GM21529 (cell line): ENCODE data around the gene FAT4.

Experiments used
- ATAC-seq: cut with Tn5 transposase; IDR thresholded peaks from one replicate; pipeline ENCODE4 v1.9.1; 2021; ENCODE audit not compliant: unreplicated experiment

FAT4 gene

DNA sequence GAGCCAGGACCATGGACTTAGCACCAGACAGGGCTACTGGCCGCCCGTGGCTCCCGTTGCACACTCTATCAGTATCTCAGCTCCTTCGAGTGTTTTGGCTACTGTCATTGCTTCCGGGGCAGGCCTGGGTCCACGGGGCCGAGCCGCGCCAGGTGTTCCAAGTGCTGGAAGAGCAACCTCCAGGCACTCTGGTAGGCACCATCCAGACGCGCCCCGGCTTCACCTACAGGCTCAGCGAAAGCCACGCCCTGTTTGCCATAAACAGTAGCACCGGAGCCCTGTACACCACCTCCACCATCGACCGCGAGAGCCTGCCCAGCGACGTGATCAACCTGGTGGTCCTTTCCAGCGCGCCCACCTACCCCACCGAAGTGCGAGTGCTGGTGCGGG is 1.6 kb downstream of the FAT4 start:
- no peak for ATAC-seq

- no peak for ATAC-seq
These were observed 2.2 kb downstream of the FAT4 start for GRCh38 chr4:125316791-125317524.

GRCh38 chr4:125317525-125317877 is 2.7 kb downstream of the FAT4 start:
- ATAC-seq, result no peak

GRCh38 chr4:125319311-125319710 is 4.6 kb downstream of the FAT4 start:
- no peak for ATAC-seq

DNA sequence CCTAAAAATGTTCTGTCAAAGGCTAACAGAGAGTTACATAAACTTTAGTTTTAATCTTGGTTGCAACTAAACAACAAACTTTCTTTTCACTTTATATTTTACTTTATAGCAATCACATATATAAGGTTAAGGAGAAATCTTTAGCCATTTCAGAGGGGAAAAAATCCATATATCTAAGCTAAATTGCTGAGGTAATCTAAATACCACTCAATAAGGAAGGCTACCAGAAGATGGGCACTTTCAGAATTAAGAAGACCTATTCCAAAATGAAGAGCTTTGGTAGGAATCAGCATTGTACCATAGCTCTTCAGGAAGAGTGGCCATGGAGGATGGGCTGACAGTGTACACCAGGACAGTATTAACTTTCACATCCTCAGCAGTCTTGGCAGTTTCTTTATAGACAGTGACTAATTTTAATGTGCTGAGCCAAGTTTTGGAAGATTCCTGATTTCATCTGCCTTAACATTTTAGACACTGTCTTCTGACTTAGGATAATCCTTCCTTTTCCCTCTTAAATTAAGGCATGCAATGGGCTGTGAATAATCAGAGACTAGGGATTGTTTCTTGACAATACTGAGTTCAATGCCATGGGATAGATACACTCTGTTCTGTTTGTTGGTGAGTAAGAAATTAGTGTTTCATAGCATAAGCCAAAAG is 7.1 kb downstream of the FAT4 start:
- no peak for ATAC-seq

GRCh38 chr4:125322366-125322730 is 7.6 kb downstream of the FAT4 start:
- no peak for ATAC-seq

- no peak for ATAC-seq
These were observed 8.9 kb downstream of the FAT4 start for GRCh38 chr4:125323654-125324053.

DNA sequence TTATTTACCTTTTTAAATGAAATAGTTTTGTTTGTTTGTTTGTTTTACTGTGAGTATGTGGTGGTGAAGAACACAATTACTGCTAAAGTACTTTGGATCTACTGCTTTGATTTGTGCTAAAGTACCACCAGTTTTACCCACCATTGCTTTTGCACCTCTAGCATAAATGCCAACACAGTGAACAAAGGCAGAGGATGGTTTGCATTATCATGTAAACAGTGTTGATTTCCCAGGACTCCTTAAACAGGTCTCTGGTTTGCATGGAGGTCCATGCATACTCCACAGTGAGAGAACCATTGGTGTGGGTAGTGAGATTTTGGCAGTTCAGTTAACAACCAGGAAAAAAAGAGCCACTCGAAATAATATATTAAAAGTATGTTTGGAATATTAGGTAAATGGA is 11.0 kb downstream of the FAT4 start:
- ATAC-seq, result no peak

DNA sequence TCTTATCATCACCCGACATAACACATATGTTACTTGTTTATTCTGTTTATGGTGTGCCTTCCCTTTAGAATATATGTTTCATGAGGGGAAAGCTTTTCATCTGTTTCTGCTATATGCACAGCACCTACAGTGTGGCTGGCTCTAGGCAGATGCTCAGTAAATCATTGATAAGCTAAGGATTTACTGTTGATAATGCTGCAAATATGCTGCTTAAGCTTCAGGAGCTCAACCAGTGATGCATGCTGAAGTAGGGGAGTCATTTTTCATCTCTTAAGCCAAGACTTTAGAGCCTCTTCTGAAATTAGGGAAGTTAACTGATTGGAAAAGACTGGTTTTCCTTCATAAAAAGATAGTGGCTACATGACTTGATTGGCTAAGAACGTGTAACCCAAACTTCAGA is 16.4 kb downstream of the FAT4 start:
- no peak for ATAC-seq

DNA sequence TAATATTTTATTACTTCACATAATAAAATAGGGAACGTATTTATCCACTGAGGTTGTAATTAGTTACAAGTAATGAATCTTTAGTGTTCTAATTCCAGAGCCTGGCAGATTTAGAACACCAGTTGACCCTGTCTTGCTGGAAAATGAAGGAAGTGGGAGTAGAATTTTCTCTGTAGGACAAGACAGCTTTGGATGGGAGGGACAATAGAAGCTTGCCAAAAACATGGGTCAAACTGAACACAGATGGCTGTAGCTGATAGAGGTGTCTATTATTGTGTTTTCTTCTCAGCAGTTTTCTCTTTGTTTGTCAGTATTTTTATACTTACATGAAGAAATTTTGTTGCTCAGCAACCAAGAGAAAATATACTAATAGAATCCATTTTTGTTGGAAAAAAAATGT is 20.2 kb downstream of the FAT4 start:
- no peak for ATAC-seq

- ATAC-seq, result no peak
These were observed 24.1 kb downstream of the FAT4 start for GRCh38 chr4:125338814-125339213.

DNA sequence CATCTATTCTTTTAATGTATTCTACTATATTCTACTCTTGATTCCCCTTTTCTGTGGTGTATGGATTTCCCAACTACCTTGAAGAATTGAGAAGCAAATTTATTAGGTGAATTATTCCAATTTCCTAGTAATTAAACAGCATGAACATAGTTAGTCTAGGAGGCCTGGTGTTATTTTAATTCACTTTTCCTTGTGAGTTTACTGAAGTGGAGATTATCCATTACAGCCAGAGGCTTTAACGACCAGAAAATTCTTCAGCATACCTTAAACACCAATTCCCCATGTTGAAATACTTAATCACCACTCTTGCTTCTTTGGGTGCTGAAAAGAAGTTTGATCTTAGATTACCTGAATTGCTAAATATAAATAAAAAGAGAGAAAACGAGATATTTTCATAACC is 29.4 kb downstream of the FAT4 start:
- ATAC-seq, result no peak

GRCh38 chr4:125346616-125347015 is 31.9 kb downstream of the FAT4 start:
- no peak for ATAC-seq

GRCh38 chr4:125350470-125351135 is 35.8 kb downstream of the FAT4 start:
- no peak for ATAC-seq

DNA sequence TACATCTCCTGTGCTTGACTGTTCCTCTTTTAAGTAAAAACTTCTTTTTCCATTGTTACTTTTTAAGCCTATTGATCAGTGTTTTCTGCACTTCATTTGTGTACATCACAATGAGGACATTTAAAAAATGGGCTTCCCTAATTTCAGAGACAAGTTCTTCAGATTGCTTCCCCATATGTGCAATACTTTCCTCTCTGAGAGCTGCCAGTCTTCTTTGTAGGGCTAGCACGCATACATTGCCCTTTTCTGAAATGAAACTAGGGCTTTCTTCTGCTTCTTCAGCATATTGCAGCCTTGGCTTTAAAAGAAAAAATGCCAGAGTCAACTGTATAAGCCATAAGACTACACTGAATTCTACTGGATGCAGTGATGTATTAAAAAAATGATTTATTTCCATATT is 37.8 kb downstream of the FAT4 start:
- ATAC-seq, result no peak

GRCh38 chr4:125353131-125353530 is 38.4 kb downstream of the FAT4 start:
- ATAC-seq, result no peak

DNA sequence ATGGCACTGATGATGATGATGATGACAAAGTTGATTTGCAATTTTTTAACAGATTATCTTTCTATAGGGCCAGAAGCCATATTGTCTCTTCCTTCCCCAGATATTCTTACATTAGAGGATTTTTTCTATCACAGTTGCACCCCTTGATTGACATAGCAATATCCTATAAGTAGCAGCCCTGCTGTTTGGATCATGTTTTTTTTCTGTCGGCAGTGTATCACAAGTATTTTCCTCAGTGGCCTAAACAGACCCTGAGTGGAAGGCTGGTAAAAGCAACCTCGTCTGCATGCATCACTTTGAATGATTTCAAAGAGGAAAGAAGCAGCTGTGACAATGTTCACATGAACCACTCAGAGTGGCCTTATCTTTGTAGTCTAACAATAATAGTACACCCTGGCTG is 41.0 kb downstream of the FAT4 start:
- ATAC-seq, result no peak

DNA sequence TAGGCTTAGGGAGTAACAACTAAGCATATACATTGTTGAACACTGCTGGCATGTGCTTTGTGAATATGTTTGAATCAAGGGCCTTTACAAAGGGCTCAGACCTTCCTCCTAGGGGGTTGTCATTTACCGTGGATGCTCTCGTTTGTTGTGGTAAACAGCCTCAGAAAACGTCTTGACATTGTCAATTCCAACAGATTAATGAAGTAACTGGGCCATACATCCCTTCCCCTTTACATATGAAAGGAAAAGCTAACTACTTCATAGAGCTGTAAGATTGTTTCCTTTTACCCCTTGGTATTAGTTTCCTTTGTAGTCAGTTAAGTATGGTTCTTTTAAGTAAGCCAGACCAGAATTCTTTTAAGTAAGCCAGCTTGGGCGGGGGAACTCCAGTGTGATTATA is 42.9 kb downstream of the FAT4 start:
- ATAC-seq, result no peak

DNA sequence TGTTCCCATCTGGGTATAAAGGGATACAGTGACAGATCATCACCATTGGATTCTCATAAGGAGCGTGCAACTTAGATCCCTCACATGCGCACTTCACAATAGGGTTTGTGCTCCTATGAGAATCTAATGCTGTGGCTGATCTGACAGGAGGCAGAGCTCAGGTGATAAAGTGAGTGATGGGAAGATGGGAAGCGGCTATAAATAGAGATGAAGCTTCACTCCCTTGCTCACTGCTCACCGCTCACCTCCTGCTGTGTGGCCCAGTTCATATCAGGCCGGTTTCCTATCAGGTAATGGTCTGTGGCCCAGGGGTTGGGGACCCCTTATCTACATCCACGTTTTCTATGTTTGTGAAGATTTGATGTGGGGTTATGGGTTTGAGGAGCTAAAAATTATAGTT is 43.7 kb downstream of the FAT4 start:
- ATAC-seq, result no peak

- ATAC-seq, result no peak
These were observed 44.6 kb downstream of the FAT4 start for GRCh38 chr4:125359363-125359762.

DNA sequence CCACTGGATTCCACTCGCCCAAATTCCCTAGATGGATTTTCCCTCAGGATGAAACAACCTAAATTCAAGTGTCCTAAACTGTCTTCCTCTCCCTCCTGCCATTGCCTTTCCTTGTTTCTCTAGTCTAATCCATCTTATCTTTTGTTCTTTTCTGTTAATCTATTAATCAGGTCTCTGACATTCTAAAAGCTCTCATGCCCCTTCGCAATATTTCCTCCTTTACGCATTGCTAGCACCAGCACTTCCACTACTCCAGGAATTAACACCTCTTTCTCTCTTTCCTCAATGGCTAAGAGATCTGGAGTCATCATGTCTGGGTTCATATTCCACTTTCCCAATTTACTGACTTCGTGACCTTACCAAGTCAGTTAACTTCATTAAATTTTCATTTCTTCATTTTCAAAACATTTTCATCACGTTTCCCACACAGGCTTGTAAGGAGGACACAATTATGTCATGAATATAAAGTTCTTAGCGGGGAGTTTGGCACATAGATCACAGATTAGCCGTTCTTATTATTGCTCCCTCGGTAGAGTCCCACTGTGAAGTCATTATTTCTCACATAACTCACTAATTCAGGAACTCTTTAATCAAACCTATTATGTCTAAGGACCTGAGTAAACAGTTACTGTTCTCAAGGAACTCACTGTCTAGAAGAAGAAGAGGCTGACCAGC is 45.3 kb downstream of the FAT4 start:
- ATAC-seq, result no peak

DNA sequence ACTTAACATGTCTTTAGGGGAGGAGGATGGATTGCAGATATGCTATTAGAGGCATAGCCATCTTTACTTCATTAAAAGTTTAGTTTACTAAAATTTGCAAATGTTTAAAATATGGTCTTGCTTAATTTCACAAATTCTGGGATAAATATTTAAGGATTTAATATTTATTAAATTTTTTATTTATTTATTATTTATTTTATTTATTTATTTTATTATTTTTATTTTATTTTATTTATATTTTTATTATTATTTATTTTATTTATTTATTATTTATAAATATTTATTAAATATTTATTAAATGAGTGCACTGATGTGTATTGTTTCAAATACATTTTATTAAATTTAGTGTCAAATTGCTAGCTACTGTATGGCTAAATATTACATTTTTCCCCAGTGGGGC is 46.0 kb downstream of the FAT4 start:
- ATAC-seq, result no peak
